ENCODE data around the gene LTB.
A peak's percentile ranks its signal among the peaks of the same experiment; 100 is the strongest.

The LTB gene, protein sequence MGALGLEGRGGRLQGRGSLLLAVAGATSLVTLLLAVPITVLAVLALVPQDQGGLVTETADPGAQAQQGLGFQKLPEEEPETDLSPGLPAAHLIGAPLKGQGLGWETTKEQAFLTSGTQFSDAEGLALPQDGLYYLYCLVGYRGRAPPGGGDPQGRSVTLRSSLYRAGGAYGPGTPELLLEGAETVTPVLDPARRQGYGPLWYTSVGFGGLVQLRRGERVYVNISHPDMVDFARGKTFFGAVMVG

DNA sequence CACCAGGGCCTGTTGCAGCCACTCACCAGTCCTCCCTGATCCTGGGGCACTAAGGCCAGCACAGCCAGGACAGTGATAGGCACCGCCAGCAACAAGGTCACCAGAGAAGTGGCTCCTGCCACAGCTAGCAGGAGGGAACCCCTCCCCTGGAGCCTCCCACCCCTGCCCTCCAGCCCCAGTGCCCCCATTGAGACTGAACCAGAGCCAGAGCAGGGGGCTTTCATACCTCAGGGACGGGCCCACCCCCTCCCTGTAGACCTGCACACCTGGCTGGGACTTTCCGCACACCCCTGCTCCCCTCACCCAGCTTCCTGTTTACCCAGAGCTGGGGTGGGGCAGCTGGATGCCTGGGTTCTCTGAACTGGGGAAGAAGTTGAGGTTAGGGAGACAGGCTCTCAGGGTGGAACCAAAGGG, at the start of gene LTB:
Gene LTB (minus strand): TSS at position 195 of the 414 bp plus-strand sequence. CDS start 7 bp downstream, at position 188.
- DNase-seq: no peak

- DNase-seq: no peak
Measured at GRCh38 chr6:31631681-31632278, 49.6 kb upstream of the LTB start.

GRCh38 chr6:31631209-31631608, 49.0 kb upstream of the LTB start:
- DNase-seq: no peak

DNA sequence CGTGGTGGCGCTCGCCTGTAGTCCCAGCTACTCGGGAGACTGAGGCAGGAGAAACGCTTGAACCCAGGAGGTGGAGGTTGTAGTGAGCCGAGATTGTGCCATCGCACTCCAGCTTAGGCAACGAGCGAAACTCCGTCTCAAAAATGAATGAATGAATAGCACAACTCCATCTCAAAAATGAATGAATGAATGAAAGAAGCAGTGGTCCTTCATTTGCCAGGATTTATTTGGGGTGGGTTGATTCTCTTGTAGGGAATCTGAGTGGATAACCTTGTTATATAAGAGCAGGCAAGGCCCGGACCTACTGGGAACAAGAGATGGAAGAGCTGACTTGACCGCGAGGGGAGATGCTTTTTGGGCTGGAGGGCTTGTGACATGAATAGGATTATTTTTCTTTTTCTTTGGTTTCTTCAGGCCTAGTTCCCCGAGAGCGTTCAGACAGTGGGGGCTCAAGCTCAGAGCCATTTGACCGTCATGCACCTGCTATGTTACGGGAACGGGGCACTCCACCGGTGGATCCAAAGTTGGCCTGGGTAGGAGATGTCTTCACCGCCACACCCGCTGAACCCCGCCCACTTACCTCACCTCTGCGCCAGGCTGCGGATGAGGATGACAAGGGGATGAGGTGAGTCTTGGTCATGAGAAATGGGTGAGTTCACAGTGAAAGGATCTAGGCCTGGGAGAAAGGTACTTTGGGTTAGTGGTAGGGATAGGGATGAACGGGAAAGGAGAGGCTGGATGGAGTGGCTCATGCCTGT, 48.1 kb upstream of the LTB start:
- no peak for DNase-seq

GRCh38 chr6:31629014-31629413, 46.8 kb upstream of the LTB start:
- no peak for DNase-seq

- no peak for DNase-seq
Measured at GRCh38 chr6:31627690-31628287, 45.6 kb upstream of the LTB start.

- no peak for DNase-seq
Measured at GRCh38 chr6:31626952-31627351, 44.7 kb upstream of the LTB start.

- no peak for DNase-seq
Measured at GRCh38 chr6:31624070-31624469, 41.8 kb upstream of the LTB start.

GRCh38 chr6:31622684-31623091, 40.5 kb upstream of the LTB start:
- DNase-seq: peak; percentile 18

- no peak for DNase-seq
Measured at GRCh38 chr6:31621991-31622390, 39.8 kb upstream of the LTB start.

DNA sequence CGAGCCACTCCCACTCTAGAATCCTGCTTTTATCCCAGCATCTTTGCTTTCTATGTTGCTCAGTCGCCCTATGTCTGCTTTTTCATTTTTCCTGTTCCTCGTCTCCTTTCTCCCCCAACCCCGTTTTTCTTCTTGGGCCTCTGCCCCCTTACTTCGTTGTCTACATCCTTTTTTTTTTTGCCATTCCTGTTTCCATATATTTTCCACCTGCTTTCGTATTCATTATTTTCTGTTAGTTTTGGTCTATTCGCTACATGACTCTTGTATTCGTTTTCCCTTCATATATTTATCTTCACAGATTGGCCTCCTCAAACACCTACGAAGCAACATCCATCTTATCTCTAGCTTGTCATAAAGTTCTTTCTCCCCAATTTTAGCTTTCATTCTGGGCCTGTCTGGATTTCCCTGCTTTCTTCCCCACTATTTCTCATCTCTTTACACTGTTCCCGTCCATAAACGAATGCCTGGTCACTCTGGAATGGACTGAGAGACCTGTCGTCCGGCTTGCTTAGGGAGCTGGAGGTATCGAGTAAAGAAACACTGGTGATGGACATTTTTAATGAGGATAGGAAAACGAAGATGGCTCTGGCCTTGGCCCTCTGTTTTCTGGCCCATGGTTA, 39.2 kb upstream of the LTB start:
- no peak for DNase-seq

GRCh38 chr6:31620586-31621319, 38.5 kb upstream of the LTB start, which contains the start of gene PRRC2A:
Gene PRRC2A (plus strand): TSS chr6:31620715. CDS start chr6:31622790, 2,075 bp downstream.
- DNase-seq: no peak

DNA sequence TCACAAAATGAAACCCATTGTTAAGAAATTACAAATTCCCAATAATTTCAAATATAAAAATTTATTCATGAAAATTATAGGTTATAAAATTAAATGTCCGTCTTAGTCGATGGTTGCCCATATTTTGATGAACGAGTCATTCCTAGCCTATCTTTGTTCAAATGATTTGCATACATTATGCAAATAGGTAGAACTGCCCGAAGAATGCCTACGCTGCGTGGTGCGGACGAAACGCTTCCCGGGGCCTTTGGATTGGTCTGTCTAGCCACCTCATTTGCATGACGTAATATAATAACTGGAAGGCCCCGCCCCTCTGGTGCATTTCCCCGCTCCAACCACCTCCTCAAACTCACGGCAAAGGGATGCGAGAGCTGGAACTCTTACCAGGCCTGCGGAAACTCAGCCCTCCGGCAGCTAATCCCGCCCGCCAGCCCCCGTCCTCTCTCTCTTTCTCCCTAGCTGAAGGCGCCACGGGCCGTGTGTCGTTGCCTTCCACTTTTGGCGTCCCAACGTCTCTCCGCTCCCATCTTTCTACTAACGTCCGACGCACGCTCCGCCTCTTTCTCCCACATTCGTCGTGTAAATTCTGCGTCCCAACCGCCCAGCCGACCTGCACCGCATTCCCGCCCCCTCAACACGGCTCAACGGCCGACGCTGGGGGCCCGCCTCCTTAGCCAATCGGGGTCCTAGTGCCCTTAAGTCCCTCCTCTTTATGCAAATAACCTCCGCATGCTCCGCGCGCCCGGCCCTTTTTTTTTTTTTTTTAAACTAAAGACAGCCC, 37.8 kb upstream of the LTB start:
- peak; percentile 99 for DNase-seq

DNA sequence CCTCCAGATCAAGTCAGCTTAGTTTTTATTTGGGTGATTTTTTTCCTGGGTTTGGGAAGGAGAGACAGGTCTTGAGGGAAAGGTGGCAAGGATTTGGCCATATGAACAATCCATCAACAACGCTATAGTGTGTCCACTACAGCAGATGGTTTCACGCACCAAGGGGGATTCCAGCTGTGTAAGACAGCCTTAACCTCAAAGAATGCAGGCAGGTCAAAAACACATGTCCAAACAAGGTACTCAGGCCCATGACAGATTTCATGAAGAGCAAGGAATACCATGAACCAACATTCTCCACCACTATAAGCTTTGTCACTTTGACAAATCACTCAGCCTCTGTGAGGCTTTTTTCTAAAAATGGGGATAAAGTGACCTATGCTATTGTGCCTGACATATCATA, 34.8 kb upstream of the LTB start:
- DNase-seq: no peak

GRCh38 chr6:31615748-31616147, 33.5 kb upstream of the LTB start:
- peak; percentile 90 for DNase-seq

GRCh38 chr6:31614684-31615578, 32.7 kb upstream of the LTB start, which contains the start of gene AIF1:
Gene AIF1 (plus strand): TSS chr6:31615234. CDS start chr6:31615330, 96 bp downstream.
- peak; percentile 51 for DNase-seq

- peak; percentile 24 for DNase-seq
Measured at GRCh38 chr6:31614075-31614619, 31.9 kb upstream of the LTB start.

- DNase-seq: no peak
Measured at GRCh38 chr6:31610968-31611367, 28.7 kb upstream of the LTB start.

DNA sequence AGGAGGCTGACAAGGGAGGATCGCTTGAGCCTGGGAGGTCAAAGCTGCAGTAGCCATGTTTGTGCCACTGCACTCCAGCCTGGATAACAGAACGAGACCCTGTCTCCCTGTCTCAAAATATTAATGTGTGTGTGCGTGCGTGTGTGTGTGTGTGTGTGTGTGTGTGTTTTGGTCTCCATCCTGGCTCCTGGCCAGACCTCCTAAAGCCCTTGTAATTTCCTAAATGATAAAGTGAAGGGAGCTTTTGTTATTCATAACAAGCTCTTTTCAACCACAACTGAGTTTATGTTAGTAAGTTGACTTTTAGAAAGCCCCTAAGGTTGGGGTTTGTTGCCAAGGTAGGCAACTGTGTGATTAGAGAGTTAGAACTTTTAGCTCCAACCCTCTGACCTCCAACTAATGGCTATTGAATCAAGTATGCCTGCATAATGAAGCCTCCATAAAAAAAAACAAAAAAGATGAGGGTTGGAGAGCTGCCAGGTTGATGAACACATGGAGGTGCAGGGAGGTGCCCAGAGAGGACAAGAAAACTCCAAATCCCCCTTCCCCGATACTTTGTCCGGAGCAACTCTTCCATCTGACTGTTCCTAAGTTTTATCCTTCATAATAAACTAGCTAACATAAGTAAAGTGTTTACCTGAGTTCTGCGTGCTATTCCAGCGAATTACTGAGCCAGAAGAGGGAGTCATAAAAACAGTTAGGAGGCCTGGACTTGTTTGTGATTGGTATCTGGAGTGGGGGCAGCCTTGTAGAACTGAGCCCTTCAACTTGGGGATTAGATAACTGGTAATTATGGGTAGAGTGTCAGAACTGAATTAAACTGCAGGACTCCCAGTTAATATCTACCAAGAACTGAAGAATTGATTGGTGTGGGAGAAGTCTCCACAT, 27.5 kb upstream of the LTB start:
- DNase-seq: no peak
